Muscle layer of duodenum (tissue), 2 donors: ENCODE results near the gene LRMDA.

Experiments
- H3K27ac ChIP-seq: one replicate; pipeline ENCODE4 v1.7.0; 2013; ENCODE audit warnings: mild to moderate bottlenecking, low read length
- H3K27me3 ChIP-seq: one replicate; pipeline ENCODE4 v1.7.0; 2013; ENCODE audit warnings: low read depth, mild to moderate bottlenecking, control low read depth, low read length
- H3K36me3 ChIP-seq, 2 donors: one replicate each; pipeline ENCODE4 v1.7.0; 2013; ENCODE audit warnings: low read length in 2 of 2, control low read depth in 1 of 2, mild to moderate bottlenecking in 1 of 2; ENCODE audit not compliant: insufficient read depth in 2 of 2, control insufficient read depth in 1 of 2
- H3K4me1 ChIP-seq, 2 donors: one replicate each; pipeline ENCODE4 v1.7.0; 2013; ENCODE audit warnings: low read length in 2 of 2, mild to moderate bottlenecking in 2 of 2, control low read depth in 1 of 2, moderate library complexity in 1 of 2; ENCODE audit not compliant: insufficient read depth in 2 of 2, control insufficient read depth in 1 of 2
- H3K4me3 ChIP-seq, 2 donors: one replicate each; pipeline ENCODE4 v1.7.0; 2013; ENCODE audit warnings: low read length in 2 of 2, low read depth in 1 of 2, mild to moderate bottlenecking in 1 of 2
- H3K9me3 ChIP-seq, 2 donors: one replicate each; pipeline ENCODE4 v1.7.0; 2013; ENCODE audit warnings: low read length in 2 of 2, control low read depth in 1 of 2, mild to moderate bottlenecking in 1 of 2; ENCODE audit not compliant: control insufficient read depth in 1 of 2
- donor health status: healthy.

The LRMDA gene

GRCh38 chr10:76161301-76161582 lies 729.8 kb downstream of the LRMDA start:
- H3K4me1 ChIP-seq = no peaks in the 10 kb centered on the region
- no peak overlapping the region for H3K27ac ChIP-seq
- H3K27me3 ChIP-seq = no peaks in the 10 kb centered on the region
- no peaks in the 10 kb centered on the region for H3K36me3 ChIP-seq
- no peak overlapping the region for H3K4me3 ChIP-seq
- no peaks in the 10 kb centered on the region for H3K9me3 ChIP-seq

- no peaks in the 10 kb centered on the region for H3K4me1 ChIP-seq
- H3K27me3 ChIP-seq = no peaks in the 10 kb centered on the region
- no peaks in the 10 kb centered on the region for H3K36me3 ChIP-seq
- no peak overlapping the region for H3K27ac ChIP-seq
- H3K4me3 ChIP-seq = no peak overlapping the region
- H3K9me3 ChIP-seq = no peaks in the 10 kb centered on the region
These were observed 737.0 kb downstream of the LRMDA start for GRCh38 chr10:76168437-76168836.

GRCh38 chr10:76169246-76169645 lies 737.8 kb downstream of the LRMDA start:
- Histone ChIP-seq H3K9me3 (no peaks in the 10 kb centered on the region), H3K36me3 (no peaks in the 10 kb centered on the region), H3K4me3 (no peak overlapping the region), H3K27ac (no peak overlapping the region), H3K27me3 (no peaks in the 10 kb centered on the region), H3K4me1 (no peaks in the 10 kb centered on the region)

- Histone ChIP-seq H3K4me3 (no peak overlapping the region), H3K27ac (no peak overlapping the region), H3K4me1 (no peaks in the 10 kb centered on the region), H3K36me3 (no peaks in the 10 kb centered on the region), H3K27me3 (no peaks in the 10 kb centered on the region), H3K9me3 (no peaks in the 10 kb centered on the region)
These were observed 740.6 kb downstream of the LRMDA start for GRCh38 chr10:76172020-76172419.

- H3K36me3 ChIP-seq = no peaks in the 10 kb centered on the region
- H3K9me3 ChIP-seq = no peaks in the 10 kb centered on the region
- H3K4me1 ChIP-seq = no peaks in the 10 kb centered on the region
These were observed 744.2 kb downstream of the LRMDA start for GRCh38 chr10:76175533-76176165.

GRCh38 chr10:76176166-76176550 lies 744.7 kb downstream of the LRMDA start:
- Histone ChIP-seq H3K4me3 (no peak overlapping the region), H3K27ac (no peak overlapping the region)

More at GRCh38 chr10:76175533-76176165, 744.2 kb downstream of the LRMDA start:
- Histone ChIP-seq H3K27me3 (no peaks in the 10 kb centered on the region), H3K4me3 (no peak overlapping the region), H3K27ac (no peak overlapping the region)

GRCh38 chr10:76177936-76178335 lies 746.5 kb downstream of the LRMDA start:
- Histone ChIP-seq H3K36me3 (no peaks in the 10 kb centered on the region), H3K4me1 (no peaks in the 10 kb centered on the region), H3K9me3 (no peaks in the 10 kb centered on the region), H3K4me3 (no peak overlapping the region), H3K27me3 (no peaks in the 10 kb centered on the region), H3K27ac (no peak overlapping the region)

More at GRCh38 chr10:76176166-76176550, 744.7 kb downstream of the LRMDA start:
- Histone ChIP-seq H3K9me3 (no peaks in the 10 kb centered on the region), H3K36me3 (no peaks in the 10 kb centered on the region), H3K4me1 (no peaks in the 10 kb centered on the region), H3K27me3 (no peaks in the 10 kb centered on the region)

- Histone ChIP-seq H3K36me3 (no peaks in the 10 kb centered on the region), H3K4me3 (no peak overlapping the region), H3K27me3 (no peaks in the 10 kb centered on the region), H3K9me3 (no peaks in the 10 kb centered on the region), H3K4me1 (no peaks in the 10 kb centered on the region), H3K27ac (no peak overlapping the region)
These were observed 747.3 kb downstream of the LRMDA start for GRCh38 chr10:76178532-76179292.

GRCh38 chr10:76179806-76180205 lies 748.4 kb downstream of the LRMDA start:
- no peaks in the 10 kb centered on the region for H3K4me1 ChIP-seq
- H3K9me3 ChIP-seq = no peaks in the 10 kb centered on the region
- H3K36me3 ChIP-seq = no peaks in the 10 kb centered on the region
- no peak overlapping the region for H3K4me3 ChIP-seq
- H3K27me3 ChIP-seq = no peaks in the 10 kb centered on the region
- H3K27ac ChIP-seq = no peak overlapping the region

- Histone ChIP-seq H3K4me1 (peaks cover 0 to 12% of the 10 kb centered on the region in 2 donors), H3K9me3 (no peaks in the 10 kb centered on the region), H3K36me3 (no peaks in the 10 kb centered on the region), H3K27me3 (no peaks in the 10 kb centered on the region), H3K27ac (no peak overlapping the region), H3K4me3 (no peak overlapping the region)
These were observed 753.2 kb downstream of the LRMDA start for GRCh38 chr10:76184647-76185046.

GRCh38 chr10:76185471-76186301 lies 754.3 kb downstream of the LRMDA start:
- H3K27ac ChIP-seq = no peak overlapping the region
- no peak overlapping the region for H3K4me3 ChIP-seq

More at GRCh38 chr10:76185471-76186301, 754.3 kb downstream of the LRMDA start:
- Histone ChIP-seq H3K4me1 (peaks cover 0 to 12% of the 10 kb centered on the region in 2 donors), H3K36me3 (no peaks in the 10 kb centered on the region), H3K27me3 (no peaks in the 10 kb centered on the region), H3K9me3 (no peaks in the 10 kb centered on the region)
